Esophagus squamous epithelium (tissue), 5 donors: ENCODE data around the gene KLF15. TPM values are rescaled to one million over a fixed set of nuclear protein-coding genes. Genes with fewer than 3 reads are reported as not detected.

Source experiments
- DNase-seq: peaks from one replicate; lab custom pipeline; 2025; lab: John Stamatoyannopoulos, UW
- H3K27ac ChIP-seq, 4 donors: fragments of 200-600 bp; sonication (generic); one replicate each; pipeline ENCODE4 v1.5.1; 2016 to 2019; ENCODE audit warnings: mild to moderate bottlenecking in 1 of 4
- H3K27me3 ChIP-seq, 4 donors: fragments of 200-600 bp; sonication (generic); 1 replicate in 3 of 4; 2 replicates in 1 of 4; pipeline versions ENCODE4 v1.5.1 to v1.6.0; 2017 to 2021; ENCODE audit warnings: antibody characterized with exemption in 1 of 4
- H3K36me3 ChIP-seq, 3 donors: fragments of 200-600 bp; sonication (generic); one replicate each; pipeline ENCODE4 v1.5.1; 2016 to 2019
- H3K4me1 ChIP-seq, 3 donors: fragments of 200-600 bp; sonication (generic); one replicate each; pipeline ENCODE4 v1.5.1; 2017 to 2019
- H3K4me3 ChIP-seq, 4 donors: fragments of 200-600 bp; sonication (generic); 1 replicate in 3 of 4; 2 replicates in 1 of 4; pipeline ENCODE4 v1.5.1; 2016 to 2019; ENCODE audit warnings: mild to moderate bottlenecking in 2 of 4, moderate library complexity in 1 of 4
- H3K9me3 ChIP-seq, 3 donors: fragments of 200-600 bp; sonication (generic); one replicate each; pipeline ENCODE4 v1.5.1; 2016 to 2019
- CTCF ChIP-seq, 6 experiments: fragments of 450-650 bp in 4 of 6; fragments of 200-600 bp in 2 of 6; sonication (generic) in 2 of 6; IDR thresholded peaks; one replicate each; pipeline ENCODE4 v1.5.1; 2016 to 2019; ENCODE audit warnings: antibody characterized with exemption in 6 of 6, mild to moderate bottlenecking in 4 of 6, moderate library complexity in 4 of 6
- POLR2A ChIP-seq, 4 donors: fragments of 450-650 bp; IDR thresholded peaks; one replicate each; pipeline ENCODE4 v1.6.1; 2017; ENCODE audit warnings: antibody characterized with exemption in 4 of 4, mild to moderate bottlenecking in 4 of 4, moderate library complexity in 3 of 4
- WGBS, 2 donors: methylation state at CpG; one replicate each; pipeline ENCODE4 v1.1.5; 2018; 5-methylcytosine and 5-hydroxymethylcytosine counted together
- intact Hi-C: fragments of 100-400 bp; cut with DNase I; formaldehyde crosslinking; loops from one replicate; pipeline ENCODE4 v1.15.0; 2022
- total RNA-seq, 4 donors: library from RNA; depleted of rRNA; stranded (reverse); fragments of >200 nt; gene quantifications; one replicate each; pipeline ENCODE4 v1.1.0, GENCODE V29; 2016
- donor health status: DM: yes; HTN: yes; CAD: no.

Gene KLF15
- total RNA-seq, 4 donors from 2014 or later: 1.8 to 43.1 (median 7.7) TPM

- intact Hi-C loops: no loop called here
- no peak overlapping the region for H3K27ac ChIP-seq
- H3K36me3 ChIP-seq: no peaks in the 10 kb centered on the region
- no peaks in the 10 kb centered on the region for H3K27me3 ChIP-seq
- WGBS, 2 donors: 78 to 81% methylated on average over 10 of the region's 11 CpGs
- no peaks in the 10 kb centered on the region for H3K9me3 ChIP-seq
- no peaks in the 10 kb centered on the region for H3K4me1 ChIP-seq
- no peak for DNase-seq
- no peak for TF ChIP-seq CTCF (IDR thresholded peaks at IDR 0.05)
- no peak for TF ChIP-seq POLR2A (IDR thresholded peaks at IDR 0.05)
- no peak overlapping the region for H3K4me3 ChIP-seq
Observed at GRCh38 chr3:126314790-126315658, 42.2 kb downstream of the KLF15 start.

GRCh38 chr3:126314305-126314789 lies 42.9 kb downstream of the KLF15 start:
- 0 to 41% methylated on average over 1 to 4 of the region's 4 CpGs for WGBS, 2 donors
- intact Hi-C loops: no loop called here
- H3K27ac ChIP-seq: no peak overlapping the region

GRCh38 chr3:126313580-126314304 lies 43.5 kb downstream of the KLF15 start:
- no peak for DNase-seq
- intact Hi-C loops: no loop called here
- Histone ChIP-seq H3K4me3 (no peak overlapping the region), H3K27ac (no peak overlapping the region), H3K36me3 (no peaks in the 10 kb centered on the region), H3K27me3 (no peaks in the 10 kb centered on the region), H3K4me1 (no peaks in the 10 kb centered on the region), H3K9me3 (no peaks in the 10 kb centered on the region)
- 76 to 80% methylated on average over 4 to 6 of the region's 6 CpGs for whole genome bisulfite sequencing, 2 donors
- no peak for TF ChIP-seq POLR2A (IDR thresholded peaks at IDR 0.05)
- TF ChIP-seq CTCF (IDR thresholded peaks at IDR 0.05): no peak

More at GRCh38 chr3:126314305-126314789, 42.9 kb downstream of the KLF15 start:
- no peak for DNase-seq
- Histone ChIP-seq H3K4me3 (no peak overlapping the region), H3K4me1 (no peaks in the 10 kb centered on the region), H3K27me3 (no peaks in the 10 kb centered on the region), H3K36me3 (no peaks in the 10 kb centered on the region), H3K9me3 (no peaks in the 10 kb centered on the region)
- TF ChIP-seq CTCF (IDR thresholded peaks at IDR 0.05) (no peak), POLR2A (IDR thresholded peaks at IDR 0.05) (no peak)

GRCh38 chr3:126313166-126313565 lies 44.0 kb downstream of the KLF15 start:
- H3K4me3 ChIP-seq: no peak overlapping the region
- no peak overlapping the region for H3K27ac ChIP-seq
- no peak for DNase-seq
- no peaks in the 10 kb centered on the region for H3K27me3 ChIP-seq
- H3K36me3 ChIP-seq: no peaks in the 10 kb centered on the region
- TF ChIP-seq CTCF (IDR thresholded peaks at IDR 0.05): no peak
- no peak for TF ChIP-seq POLR2A (IDR thresholded peaks at IDR 0.05)
- 87 to 98% methylated on average over 6 of the region's 6 CpGs for WGBS, 2 donors
- intact Hi-C loops: no loop called here
- no peaks in the 10 kb centered on the region for H3K4me1 ChIP-seq
- H3K9me3 ChIP-seq: no peaks in the 10 kb centered on the region

GRCh38 chr3:126312341-126312740 lies 44.9 kb downstream of the KLF15 start:
- DNase-seq: no peak
- 94% methylated on average over 7 of the region's 7 CpGs for WGBS, 2 donors
- H3K4me1 ChIP-seq: no peaks in the 10 kb centered on the region

More at GRCh38 chr3:126312341-126312740, 44.9 kb downstream of the KLF15 start:
- Histone ChIP-seq H3K4me3 (no peak overlapping the region), H3K9me3 (no peaks in the 10 kb centered on the region), H3K36me3 (no peaks in the 10 kb centered on the region), H3K27me3 (no peaks in the 10 kb centered on the region), H3K27ac (no peak overlapping the region)
- intact Hi-C loops: no loop called here
- TF ChIP-seq POLR2A (IDR thresholded peaks at IDR 0.05) (no peak), CTCF (IDR thresholded peaks at IDR 0.05) (no peak)
